NCI-H526 treated with DMSO at 0.1 percent for 48 hours (cell line): ENCODE results near the gene AGPS.
A peak's percentile ranks its signal among the peaks of the same experiment; 100 is the strongest.
"Not testable (repeated sequence)": the region's sequence is repeated elsewhere in the genome, so short reads cannot be mapped to it uniquely, and the experiment has no call there.

Experiments
- DNase-seq: peaks from one replicate; lab custom pipeline; 2025; lab: John Stamatoyannopoulos, UW

Gene AGPS

GRCh38 chr2:177392373-177393202, at the start of gene AGPS:
Gene AGPS, plus strand, starts transcription at chr2:177392773. Its CDS starts 17 bp downstream, at chr2:177392790.
- DNase-seq: peak; percentile 68

GRCh38 chr2:177343773-177344172, 48.8 kb upstream of the AGPS start:
- no peak for DNase-seq

GRCh38 chr2:177344316-177344715, 48.3 kb upstream of the AGPS start:
- DNase-seq: no peak

GRCh38 chr2:177346192-177346591, 46.4 kb upstream of the AGPS start:
- DNase-seq: no peak

- no peak for DNase-seq
Observed at GRCh38 chr2:177347570-177347969, 45.0 kb upstream of the AGPS start.

GRCh38 chr2:177348118-177348654, 44.4 kb upstream of the AGPS start:
- no peak for DNase-seq

- no peak for DNase-seq
Observed at GRCh38 chr2:177348733-177349693, 43.6 kb upstream of the AGPS start.

GRCh38 chr2:177350624-177351023, 41.9 kb upstream of the AGPS start:
- DNase-seq: not testable (repeated sequence)

GRCh38 chr2:177351121-177351520, 41.5 kb upstream of the AGPS start:
- DNase-seq: not testable (repeated sequence)

- DNase-seq: no peak
Observed at GRCh38 chr2:177352441-177353186, 40.0 kb upstream of the AGPS start.

- no peak for DNase-seq
Observed at GRCh38 chr2:177353187-177353478, 39.4 kb upstream of the AGPS start.

GRCh38 chr2:177354541-177354940, 38.0 kb upstream of the AGPS start:
- peak; percentile 32 for DNase-seq

GRCh38 chr2:177355874-177356273, 36.7 kb upstream of the AGPS start:
- DNase-seq: no peak

GRCh38 chr2:177359836-177360595, 32.6 kb upstream of the AGPS start:
- no peak for DNase-seq

- no peak for DNase-seq
Observed at GRCh38 chr2:177362499-177362898, 30.1 kb upstream of the AGPS start.

- no peak for DNase-seq
Observed at GRCh38 chr2:177363332-177363731, 29.2 kb upstream of the AGPS start.

- DNase-seq: not testable (repeated sequence)
Observed at GRCh38 chr2:177365764-177366163, 26.8 kb upstream of the AGPS start.

GRCh38 chr2:177368023-177368422, 24.6 kb upstream of the AGPS start:
- not testable (repeated sequence) for DNase-seq

GRCh38 chr2:177379354-177379753, 13.2 kb upstream of the AGPS start:
- DNase-seq: no peak

GRCh38 chr2:177380181-177380580, 12.4 kb upstream of the AGPS start:
- DNase-seq: no peak

GRCh38 chr2:177383935-177384334, 8.6 kb upstream of the AGPS start:
- DNase-seq: no peak
